A204.1 (cell line): ENCODE results near the gene EHBP1.
"Not testable (repeated sequence)": the region's sequence is repeated elsewhere in the genome, so short reads cannot be mapped to it uniquely, and the experiment has no call there.

Experiments
- FAIRE-seq: peaks from 2 replicates; lab custom pipeline; 2012; peaks lifted over from hg19 to GRCh38; lab: Jason Lieb, UNC

EHBP1 gene

GRCh38 chr2:63074399-63074798 lies 368.9 kb downstream of the EHBP1 start:
- FAIRE-seq = not testable (repeated sequence)

GRCh38 chr2:63078852-63079606 lies 373.5 kb downstream of the EHBP1 start:
- FAIRE-seq = no peak

DNA sequence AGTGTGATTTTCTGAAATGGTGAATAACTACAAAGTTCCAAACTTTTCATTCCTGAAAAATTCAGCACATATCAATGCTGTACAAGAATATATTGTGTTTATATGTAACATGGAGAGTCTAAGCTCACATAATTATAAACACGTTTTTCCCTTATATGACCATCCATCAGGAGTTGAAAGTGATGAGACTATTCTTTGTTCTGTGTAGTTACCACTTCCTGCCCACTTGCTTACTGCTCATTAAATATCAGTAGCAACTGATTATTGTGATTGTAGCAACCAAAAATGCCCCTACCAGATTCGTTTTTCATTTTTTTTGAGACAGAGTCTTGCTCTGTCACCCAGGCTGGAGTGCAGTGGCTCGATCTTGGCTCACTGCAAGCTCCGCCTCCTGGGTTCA lies 375.9 kb downstream of the EHBP1 start:
- FAIRE-seq = no peak

DNA sequence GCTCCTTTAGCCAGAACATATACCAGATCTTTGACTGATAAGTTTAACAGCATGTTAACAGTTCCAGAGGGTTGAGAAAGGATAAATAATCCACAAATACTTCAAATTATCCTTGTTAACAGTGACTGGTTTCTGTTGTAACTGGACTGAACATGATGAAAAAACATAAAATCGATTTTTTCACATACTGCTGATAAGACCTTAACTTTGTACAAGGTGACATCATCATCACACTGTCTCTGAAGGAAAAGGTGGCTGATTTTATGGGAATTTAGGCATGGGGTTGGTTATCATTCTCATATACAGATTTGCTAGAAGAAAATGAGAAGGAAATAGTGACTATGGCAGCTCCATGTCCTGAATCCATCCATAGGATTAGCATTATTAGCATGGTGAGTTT lies 381.2 kb downstream of the EHBP1 start:
- FAIRE-seq = no peak

DNA sequence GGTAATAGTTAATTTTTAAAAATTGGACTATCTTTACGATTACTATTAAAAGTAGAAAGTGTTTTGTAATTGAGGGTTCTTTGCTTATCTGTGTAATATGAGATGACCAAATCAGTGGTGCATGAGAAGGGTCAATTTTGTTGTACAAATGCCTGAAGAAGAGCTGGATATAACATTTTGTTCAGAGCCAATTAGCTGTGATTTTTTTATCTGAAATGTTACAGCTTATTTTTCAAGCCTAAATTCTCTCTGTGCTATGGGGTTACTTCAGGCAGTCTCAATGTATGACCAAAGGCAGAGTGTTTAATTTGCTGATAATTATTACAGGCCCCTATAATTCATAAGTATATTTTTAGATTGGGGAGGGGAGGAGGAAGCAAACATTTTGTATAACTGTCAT lies 386.9 kb downstream of the EHBP1 start:
- no peak for FAIRE-seq

- FAIRE-seq = peak; percentile 19
Measured at GRCh38 chr2:63092857-63093256, 387.3 kb downstream of the EHBP1 start.

GRCh38 chr2:63093502-63093901 lies 388.0 kb downstream of the EHBP1 start:
- no peak for FAIRE-seq
